SK-N-SH (cell line): Measurements from ENCODE around the gene TAF1A. TPM values are rescaled to one million over a fixed set of nuclear protein-coding genes. Genes with fewer than 3 reads are reported as not detected.

Source experiments
- CTCF ChIA-PET: fragments of 300-600, 350-600 bp; formaldehyde crosslinking; extraction: SDS; loops from one replicate; lab custom pipeline; 2021; lab: Yijun Ruan, JAX
- POLR2A ChIA-PET: fragments of 350-600 bp; sonication (Branson Sonifier 250); formaldehyde crosslinking; extraction: SDS; loops from one replicate; lab custom pipeline; 2020; ENCODE audit warnings: antibody characterized with exemption, inconsistent platforms; lab: Yijun Ruan, JAX
- DNase-seq: peaks from one replicate; pipeline ENCODE4 v3.0.0; 2012
- H2AFZ ChIP-seq: fragments of 200-600 bp; sonication (generic); 2 replicates; pipeline ENCODE4 v1.8.1; 2016; ENCODE audit warnings: antibody characterized with exemption, mild to moderate bottlenecking, low read depth
- H3F3A ChIP-seq: fragments of 200-600 bp; sonication (generic); replicated peaks from 2 replicates; pipeline ENCODE3; 2016; ENCODE audit warnings: antibody characterized with exemption, mild to moderate bottlenecking; ENCODE audit not compliant: insufficient read depth
- H3K27ac ChIP-seq, 2 experiments: fragments of 200-500 bp in 1 of 2; fragments of 200-600 bp in 1 of 2; sonication (Bioruptor generic) in 1 of 2; sonication (generic), shearing (Covaris generic) in 1 of 2; 2 replicates each; pipeline versions ENCODE4 v1.5.1 to v1.6.1; 2014 to 2016; ENCODE audit warnings: low read depth in 2 of 2, inconsistent platforms in 1 of 2, low read length in 1 of 2, mild to moderate bottlenecking in 1 of 2, mixed read lengths in 1 of 2
- H3K27me3 ChIP-seq: fragments of 200-600 bp; sonication (generic), shearing (Covaris generic); 2 replicates; pipeline ENCODE4 v1.6.1; 2016; ENCODE audit warnings: mixed run types; ENCODE audit not compliant: insufficient read depth
- H3K36me3 ChIP-seq, 2 experiments: fragments of 200-500 bp in 1 of 2; fragments of 200-600 bp in 1 of 2; sonication (Bioruptor generic) in 1 of 2; sonication (generic) in 1 of 2; replicated peaks in 1 of 2; 2 replicates each; pipeline versions ENCODE3 to v1.5.1; 2014 to 2016; ENCODE audit warnings: low read length in 1 of 2, mild to moderate bottlenecking in 1 of 2; ENCODE audit not compliant: insufficient read depth in 2 of 2, control insufficient read depth in 1 of 2
- H3K4me1 ChIP-seq, 2 experiments: fragments of 200-500 bp in 1 of 2; fragments of 200-600 bp in 1 of 2; sonication (Bioruptor generic) in 1 of 2; sonication (generic), shearing (Covaris generic) in 1 of 2; 2 replicates each; pipeline versions ENCODE4 v1.5.1 to v1.6.1; 2014 to 2016; ENCODE audit warnings: low read depth in 1 of 2, low read length in 1 of 2, mixed run types in 1 of 2; ENCODE audit not compliant: insufficient read depth in 2 of 2, control insufficient read depth in 1 of 2
- H3K4me2 ChIP-seq: fragments of 200-600 bp; sonication (generic), shearing (Covaris generic); 2 replicates; pipeline ENCODE4 v1.6.1; 2017; ENCODE audit warnings: mixed run types
- H3K4me3 ChIP-seq, 2 experiments: fragments of 200-500 bp in 1 of 2; fragments of 200-600 bp in 1 of 2; sonication (Bioruptor generic) in 1 of 2; sonication (generic), shearing (Covaris generic) in 1 of 2; 2 replicates each; pipeline versions ENCODE4 v1.5.1 to v1.8.1; 2014 to 2016; ENCODE audit warnings: low read depth in 2 of 2, inconsistent platforms in 1 of 2, low read length in 1 of 2, mild to moderate bottlenecking in 1 of 2, mixed read lengths in 1 of 2, moderate library complexity in 1 of 2
- H3K79me2 ChIP-seq: fragments of 200-600 bp; sonication (generic); 2 replicates; pipeline ENCODE4 v1.8.1; 2017; ENCODE audit warnings: mild to moderate bottlenecking; ENCODE audit not compliant: insufficient read depth
- H3K9ac ChIP-seq: fragments of 200-600 bp; sonication (generic); 2 replicates; pipeline ENCODE4 v1.6.1; 2017; ENCODE audit warnings: mixed run types
- H3K9me2 ChIP-seq: fragments of 200-600 bp; sonication (generic); 2 replicates; pipeline ENCODE4 v1.6.1; 2017; ENCODE audit warnings: mixed run types
- H3K9me3 ChIP-seq: fragments of 200-600 bp; sonication (generic); 2 replicates; pipeline ENCODE4 v1.6.1; 2017; ENCODE audit warnings: mixed run types, mild to moderate bottlenecking, moderate library complexity
- H4K20me1 ChIP-seq: fragments of 200-600 bp; sonication (generic); 2 replicates; pipeline ENCODE4 v1.6.1; 2017; ENCODE audit warnings: mild to moderate bottlenecking, mixed run types; ENCODE audit not compliant: insufficient read depth
- CTCF ChIP-seq: fragments of 200-600 bp; sonication (generic); IDR thresholded peaks from 2 replicates; pipeline ENCODE4 v1.6.1; 2017; ENCODE audit warnings: antibody characterized with exemption, mild to moderate bottlenecking, moderate library complexity
- ELF1 ChIP-seq: IDR thresholded peaks from 2 replicates; pipeline ENCODE4 v1.4.0; 2012
- EZH2phosphoT487 ChIP-seq: fragments of 200-600 bp; sonication (generic); IDR thresholded peaks from 2 replicates; pipeline ENCODE4 v1.6.1; 2017; ENCODE audit warnings: low read depth, mixed run types, mild to moderate bottlenecking, antibody characterized with exemption, moderate library complexity, borderline replicate concordance
- FOXJ3 ChIP-seq: sonication (generic); formaldehyde crosslinking; IDR thresholded peaks from 2 replicates; pipeline ENCODE4 v1.5.1; 2020; ENCODE audit warnings: mild to moderate bottlenecking, missing genetic modification reagents
- GATA2 ChIP-seq: sonication (generic); formaldehyde crosslinking; IDR thresholded peaks from 2 replicates; pipeline ENCODE4 v1.5.0; 2020; ENCODE audit warnings: mild to moderate bottlenecking, missing genetic modification reagents
- MXI1 ChIP-seq: IDR thresholded peaks from 2 replicates; pipeline ENCODE4 v1.6.1; 2012; ENCODE audit warnings: mild to moderate bottlenecking, low read depth, low read length, improper control_type of control experiment
- NRF1 ChIP-seq: IDR thresholded peaks from 2 replicates; pipeline ENCODE4 v1.6.1; 2012; ENCODE audit warnings: low read depth, mild to moderate bottlenecking, low read length
- POLR2AphosphoS5 ChIP-seq: IDR thresholded peaks from 2 replicates; pipeline ENCODE4 v1.6.1; 2012; ENCODE audit warnings: low read depth, low read length
- RAD21 ChIP-seq: IDR thresholded peaks from 2 replicates; pipeline ENCODE4 v1.6.1; 2012; ENCODE audit warnings: mild to moderate bottlenecking, low read length
- SIN3A ChIP-seq: IDR thresholded peaks from 2 replicates; pipeline ENCODE4 v1.6.1; 2012; ENCODE audit warnings: low read depth, mild to moderate bottlenecking, low read length, moderate library complexity, borderline replicate concordance
- TAF1 ChIP-seq: IDR thresholded peaks from 2 replicates; pipeline ENCODE4 v1.6.1; 2012; ENCODE audit warnings: low read depth, mild to moderate bottlenecking, low read length, moderate library complexity, borderline replicate concordance
- YY1 ChIP-seq: IDR thresholded peaks from 2 replicates; pipeline ENCODE4 v1.4.0; 2012; ENCODE audit warnings: low read depth, mild to moderate bottlenecking
- WGBS: methylation state at CpG from one replicate; pipeline ENCODE4 v1.1.6; 2017; ENCODE audit warnings: low lambda C conversion rate; 5-methylcytosine and 5-hydroxymethylcytosine counted together
- polyA plus RNA-seq, 3 experiments: library from polyadenylated mRNA; depleted of rRNA; stranded (reverse); fragments of >200 nt; gene quantifications; 2 replicates each; pipeline ENCODE4 v1.2.3, GENCODE V29; 2012

TAF1A gene
- polyA plus RNA-seq, 1 of the 3 experiments (the other 2 are of a cell fraction) = 4.6 TPM

- Histone ChIP-seq H3F3A (no peaks in the 10 kb centered on the region), H2AFZ (no peak overlapping the region), H3K9me3 (no peaks in the 10 kb centered on the region), H3K27me3 (no peaks in the 10 kb centered on the region), H3K27ac (no peak overlapping the region), H3K9ac (no peak overlapping the region), H3K9me2 (no peaks in the 10 kb centered on the region), H3K4me2 (no peak overlapping the region), H3K79me2 (no peaks in the 10 kb centered on the region), H3K4me1 (peaks cover 0 to 2% of the 10 kb centered on the region in 2 experiments; a peak in 1 of 4 replicates), H3K4me3 (no peak overlapping the region), H3K36me3 (no peaks in the 10 kb centered on the region), H4K20me1 (no peaks in the 10 kb centered on the region)
- TF ChIP-seq TAF1 (no peak), POLR2AphosphoS5 (no peak)
- 62% methylated on average over 8 of the region's 8 CpGs for WGBS
- no peak for DNase-seq
- CTCF ChIA-PET = no interaction called here
- POLR2A ChIA-PET = no interaction called here
Observed at GRCh38 chr1:222522105-222522915, 67.4 kb downstream of the TAF1A start.

DNA sequence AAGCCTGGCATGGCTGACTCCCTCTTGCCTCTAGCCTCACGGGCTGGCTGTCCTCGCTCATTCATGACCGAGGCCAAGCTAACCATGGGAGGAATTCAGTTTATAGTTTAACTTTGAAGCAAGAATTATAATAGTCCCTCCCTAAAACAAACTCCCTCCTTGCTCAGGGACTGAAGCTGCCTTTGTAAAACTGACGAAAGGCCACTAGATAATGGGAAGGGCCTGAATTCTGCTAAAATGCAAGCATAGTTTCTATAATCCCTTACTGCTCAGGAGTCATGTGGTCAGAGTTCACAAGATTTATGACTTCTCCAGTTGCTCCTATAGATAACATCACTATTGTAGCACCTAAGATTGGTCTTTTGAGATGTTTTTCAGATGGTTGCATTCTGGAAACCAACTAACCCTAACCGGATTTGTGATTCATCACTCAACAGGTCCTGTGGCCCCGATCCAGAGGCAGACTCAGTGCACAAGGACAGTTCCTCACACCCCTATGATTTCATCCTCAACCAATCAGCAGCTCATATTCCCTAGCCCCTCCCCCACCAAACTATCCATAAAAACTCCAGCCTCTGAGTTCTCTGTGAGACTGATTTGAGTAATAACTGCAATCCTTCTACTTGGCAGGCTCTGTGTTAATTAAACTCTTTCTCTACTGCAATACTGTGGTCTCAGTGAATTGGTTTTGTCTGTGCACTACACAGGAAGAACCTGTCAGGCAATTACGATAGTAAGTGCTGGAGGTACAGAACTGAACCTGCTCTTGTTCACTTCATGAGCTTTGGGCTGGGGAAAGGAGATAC lies 68.2 kb downstream of the TAF1A start:
- H3K4me3 ChIP-seq = no peak overlapping the region
- no peaks in the 10 kb centered on the region for H3F3A ChIP-seq
- no peaks in the 10 kb centered on the region for H3K9me3 ChIP-seq
- no peak overlapping the region for H3K9ac ChIP-seq
- no peaks in the 10 kb centered on the region for H4K20me1 ChIP-seq
- no peaks in the 10 kb centered on the region for H3K9me2 ChIP-seq
- POLR2A ChIA-PET = no interaction called here
- peaks cover 0 to 2% of the 10 kb centered on the region in 2 experiments; a peak in 1 of 4 replicates for H3K4me1 ChIP-seq
- DNase-seq = no peak
- no peak for TF ChIP-seq CTCF
- TF ChIP-seq YY1 = no peak
- TF ChIP-seq GATA2 (CRISPR knock-in tag) = no peak
- no peak for TF ChIP-seq MXI1
- no peak for TF ChIP-seq NRF1
- TF ChIP-seq RAD21 = no peak
- TF ChIP-seq FOXJ3 (CRISPR knock-in tag) = no peak
- no peak for TF ChIP-seq EZH2phosphoT487
- TF ChIP-seq ELF1 = no peak
- TF ChIP-seq SIN3A = no peak
- TF ChIP-seq, all 33 proteins: peak for 0
- 70% methylated on average over 7 of the region's 7 CpGs for WGBS
- Histone ChIP-seq H3K36me3 (no peaks in the 10 kb centered on the region), H3K79me2 (no peaks in the 10 kb centered on the region), H3K4me2 (no peak overlapping the region), H2AFZ (no peak overlapping the region), H3K27ac (no peak overlapping the region), H3K27me3 (no peaks in the 10 kb centered on the region)
- CTCF ChIA-PET = no interaction called here

Other genes starting within 250 kb of the TAF1A start
- gene HHIPL2, start 41.8 kb downstream of the TAF1A start, polyA plus RNA-seq (2012; rRNA removed) = 0.21 and 0.29 TPM in 2 replicates
- 47.0 and 51.4 TPM in 2 replicates for gene MIA3, start 28.2 kb upstream of the TAF1A start, polyA plus RNA-seq (2012; rRNA removed)
- gene AIDA, start 122.6 kb upstream of the TAF1A start, polyA plus RNA-seq (2012; rRNA removed) = 20.8 and 31.7 TPM in 2 replicates
- gene BROX, start 122.6 kb upstream of the TAF1A start, polyA plus RNA-seq (2012; rRNA removed) = 3.8 and 4.0 TPM in 2 replicates
- gene FAM177B, start 147.3 kb upstream of the TAF1A start, polyA plus RNA-seq (2012; rRNA removed) = not detected in 2 replicates
- gene DISP1, start 225.1 kb upstream of the TAF1A start, polyA plus RNA-seq (2012; rRNA removed) = 4.4 and 5.9 TPM in 2 replicates